ENCODE results near the gene IREB2.

- TF ChIP-seq POLR2A (IDR thresholded peaks at IDR 0.05): no peak
- TF ChIP-seq, protein P1, sequence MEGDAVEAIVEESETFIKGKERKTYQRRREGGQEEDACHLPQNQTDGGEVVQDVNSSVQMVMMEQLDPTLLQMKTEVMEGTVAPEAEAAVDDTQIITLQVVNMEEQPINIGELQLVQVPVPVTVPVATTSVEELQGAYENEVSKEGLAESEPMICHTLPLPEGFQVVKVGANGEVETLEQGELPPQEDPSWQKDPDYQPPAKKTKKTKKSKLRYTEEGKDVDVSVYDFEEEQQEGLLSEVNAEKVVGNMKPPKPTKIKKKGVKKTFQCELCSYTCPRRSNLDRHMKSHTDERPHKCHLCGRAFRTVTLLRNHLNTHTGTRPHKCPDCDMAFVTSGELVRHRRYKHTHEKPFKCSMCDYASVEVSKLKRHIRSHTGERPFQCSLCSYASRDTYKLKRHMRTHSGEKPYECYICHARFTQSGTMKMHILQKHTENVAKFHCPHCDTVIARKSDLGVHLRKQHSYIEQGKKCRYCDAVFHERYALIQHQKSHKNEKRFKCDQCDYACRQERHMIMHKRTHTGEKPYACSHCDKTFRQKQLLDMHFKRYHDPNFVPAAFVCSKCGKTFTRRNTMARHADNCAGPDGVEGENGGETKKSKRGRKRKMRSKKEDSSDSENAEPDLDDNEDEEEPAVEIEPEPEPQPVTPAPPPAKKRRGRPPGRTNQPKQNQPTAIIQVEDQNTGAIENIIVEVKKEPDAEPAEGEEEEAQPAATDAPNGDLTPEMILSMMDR (IDR thresholded peaks at IDR 0.05): no peak
Measured at GRCh38 chr15:78445875-78446274, 7.9 kb downstream of the IREB2 start.
